Brain microvascular endothelial cell (primary cell): ENCODE data around the gene RUNX3.

ENCODE experiments used
- DNase-seq: peaks from one replicate; pipeline ENCODE4 v3.0.0-alpha.2; 2020
- H3K27ac ChIP-seq: fragments of 250-450 bp; sonication (Bioruptor Pico); 2 replicates; pipeline ENCODE4 v1.5.1; 2020; ENCODE audit warnings: mild to moderate bottlenecking, moderate library complexity
- H3K27me3 ChIP-seq: fragments of 250-450 bp; sonication (Bioruptor Pico); replicated peaks from 2 replicates; pipeline ENCODE4 v1.5.1; 2020; ENCODE audit warnings: mild to moderate bottlenecking
- H3K36me3 ChIP-seq: fragments of 250-450 bp; sonication (Bioruptor Pico); replicated peaks from 2 replicates; pipeline ENCODE4 v1.5.1; 2020; ENCODE audit warnings: mild to moderate bottlenecking
- H3K4me3 ChIP-seq: 2 replicates; pipeline ENCODE4 v1.5.1; 2011; ENCODE audit warnings: low read depth, mild to moderate bottlenecking, control low read depth, low read length, moderate library complexity
- CTCF ChIP-seq: IDR thresholded peaks from 2 replicates; pipeline ENCODE4 v1.5.1; 2011; ENCODE audit warnings: low read depth, mild to moderate bottlenecking, moderate library complexity, low read length, control low read depth, inconsistent platforms; ENCODE audit errors: missing control alignments
- in situ Hi-C: cut with HindIII; loops from 2 replicates; pipeline ENCODE4 v1.10.0; 2017; ENCODE audit warnings: low sequenced_read_pairs, low pct_ligation_motif_present

The RUNX3 gene

GRCh38 chr1:24865168-24865567 is 64.9 kb downstream of the RUNX3 start:
- Histone ChIP-seq H3K4me3 (no peak overlapping the region), H3K27ac (no peak overlapping the region), H3K36me3 (no peaks in the 10 kb centered on the region), H3K27me3 (peaks cover 5% of the 10 kb centered on the region)
- TF ChIP-seq CTCF, result no peak
- in situ Hi-C loops, result no loop called here
- DNase-seq, result no peak

- Histone ChIP-seq H3K27ac (no peak overlapping the region), H3K36me3 (no peaks in the 10 kb centered on the region), H3K27me3 (peaks cover 5% of the 10 kb centered on the region), H3K4me3 (no peak overlapping the region)
- TF ChIP-seq CTCF, result no peak
- no peak for DNase-seq
- in situ Hi-C loops, result no loop called here
These were observed 65.7 kb downstream of the RUNX3 start for GRCh38 chr1:24864370-24864777.

GRCh38 chr1:24862775-24863483 is 67.1 kb downstream of the RUNX3 start:
- H3K27ac ChIP-seq, result no peak overlapping the region
- no peak for TF ChIP-seq CTCF

GRCh38 chr1:24861821-24862727 is 68.0 kb downstream of the RUNX3 start:
- DNase-seq, result no peak
- in situ Hi-C loops, result no loop called here
- Histone ChIP-seq H3K27me3 (peaks cover 4% of the 10 kb centered on the region), H3K27ac (no peak overlapping the region), H3K36me3 (no peaks in the 10 kb centered on the region), H3K4me3 (no peak overlapping the region)
- peak; percentile 43 for TF ChIP-seq CTCF

More at GRCh38 chr1:24862775-24863483, 67.1 kb downstream of the RUNX3 start:
- H3K4me3 ChIP-seq, result no peak overlapping the region
- in situ Hi-C loops, result no loop called here
- peaks cover 5% of the 10 kb centered on the region for H3K27me3 ChIP-seq
- DNase-seq, result no peak
- no peaks in the 10 kb centered on the region for H3K36me3 ChIP-seq

GRCh38 chr1:24860841-24861240 is 69.2 kb downstream of the RUNX3 start:
- in situ Hi-C loops, result no loop called here
- H3K27ac ChIP-seq, result no peak overlapping the region
- no peaks in the 10 kb centered on the region for H3K27me3 ChIP-seq
- no peaks in the 10 kb centered on the region for H3K36me3 ChIP-seq
- H3K4me3 ChIP-seq, result no peak overlapping the region
- no peak for DNase-seq
- no peak for TF ChIP-seq CTCF
